IPS-15b (cell line): ENCODE results near the gene CD40.

Source experiments
- H3K27me3 ChIP-seq: one replicate; pipeline ENCODE4 v1.6.1; 2013; ENCODE audit warnings: low read length; ENCODE audit not compliant: control insufficient read depth, insufficient read depth
- H3K36me3 ChIP-seq: one replicate; pipeline ENCODE4 v1.6.1; 2013; ENCODE audit warnings: low read length; ENCODE audit not compliant: control insufficient read depth, insufficient read depth
- H3K4me1 ChIP-seq: one replicate; pipeline ENCODE4 v1.6.1; 2013; ENCODE audit warnings: mild to moderate bottlenecking, low read length; ENCODE audit not compliant: control insufficient read depth, insufficient read depth
- H3K4me3 ChIP-seq: one replicate; pipeline ENCODE4 v1.5.1; 2013; ENCODE audit warnings: low read depth, low read length
- H3K9ac ChIP-seq: one replicate; pipeline ENCODE4 v1.6.1; 2013; ENCODE audit warnings: low read depth, mild to moderate bottlenecking, low read length
- H3K9me3 ChIP-seq: one replicate; pipeline ENCODE4 v1.6.1; 2013; ENCODE audit warnings: mild to moderate bottlenecking, low read length; ENCODE audit not compliant: control insufficient read depth, insufficient read depth

CD40 gene

DNA sequence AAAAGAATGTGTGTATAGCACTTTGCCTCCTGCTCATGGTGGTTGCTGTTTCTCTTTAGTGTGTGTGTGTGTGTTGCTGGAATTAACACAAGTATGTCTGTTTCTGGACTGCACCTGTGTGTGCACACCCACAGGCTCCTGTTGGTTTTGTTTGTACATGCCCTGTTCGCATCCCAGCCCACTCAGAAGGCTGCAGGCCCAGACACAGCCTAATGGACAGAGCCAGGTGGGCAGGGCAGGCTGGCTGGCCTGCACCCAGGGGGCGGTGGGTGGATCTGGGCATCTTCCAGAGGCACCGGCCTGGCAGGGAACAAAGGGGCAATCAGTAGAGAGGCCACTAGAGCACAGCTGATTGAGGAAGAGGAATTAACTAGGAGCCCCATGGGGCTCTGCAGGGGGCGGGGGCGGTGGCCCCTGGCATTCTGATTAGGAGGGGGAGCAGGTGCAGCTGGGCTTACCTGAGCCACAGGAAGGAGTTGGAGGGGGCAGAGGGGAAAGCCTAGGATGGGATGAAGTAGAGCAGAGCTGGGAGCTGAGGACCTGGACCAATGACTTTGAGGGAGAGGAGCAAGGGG, 21.9 kb downstream of the CD40 start:
- H3K36me3 ChIP-seq, result no peaks in the 10 kb centered on the region
- no peak overlapping the region for H3K9ac ChIP-seq
- H3K4me3 ChIP-seq, result no peak overlapping the region
- H3K4me1 ChIP-seq, result peaks cover 8% of the 10 kb centered on the region
- H3K27me3 ChIP-seq, result no peaks in the 10 kb centered on the region
- H3K9me3 ChIP-seq, result no peaks in the 10 kb centered on the region

DNA sequence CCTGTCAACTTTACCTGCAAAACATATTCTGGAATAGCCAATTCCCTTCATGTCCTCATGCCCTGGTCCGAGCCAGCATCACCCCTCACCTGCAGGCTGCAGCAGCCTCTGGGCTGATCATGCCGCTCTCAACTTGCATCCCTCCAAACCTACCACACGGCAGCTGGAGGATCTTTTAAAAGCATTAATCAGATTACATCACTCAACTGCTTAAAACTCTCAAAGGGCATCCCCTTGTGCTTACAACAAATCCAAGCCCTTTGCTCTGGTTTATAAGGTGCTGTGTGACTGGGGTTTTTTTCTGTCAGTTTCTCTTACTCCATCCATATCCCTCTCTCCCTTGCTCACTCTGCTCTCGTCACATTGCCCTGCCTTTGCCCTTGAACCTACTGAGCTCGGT, 24.0 kb downstream of the CD40 start:
- Histone ChIP-seq H3K4me1 (no peaks in the 10 kb centered on the region), H3K27me3 (no peaks in the 10 kb centered on the region), H3K4me3 (no peak overlapping the region), H3K9me3 (no peaks in the 10 kb centered on the region), H3K36me3 (no peaks in the 10 kb centered on the region), H3K9ac (no peak overlapping the region)

DNA sequence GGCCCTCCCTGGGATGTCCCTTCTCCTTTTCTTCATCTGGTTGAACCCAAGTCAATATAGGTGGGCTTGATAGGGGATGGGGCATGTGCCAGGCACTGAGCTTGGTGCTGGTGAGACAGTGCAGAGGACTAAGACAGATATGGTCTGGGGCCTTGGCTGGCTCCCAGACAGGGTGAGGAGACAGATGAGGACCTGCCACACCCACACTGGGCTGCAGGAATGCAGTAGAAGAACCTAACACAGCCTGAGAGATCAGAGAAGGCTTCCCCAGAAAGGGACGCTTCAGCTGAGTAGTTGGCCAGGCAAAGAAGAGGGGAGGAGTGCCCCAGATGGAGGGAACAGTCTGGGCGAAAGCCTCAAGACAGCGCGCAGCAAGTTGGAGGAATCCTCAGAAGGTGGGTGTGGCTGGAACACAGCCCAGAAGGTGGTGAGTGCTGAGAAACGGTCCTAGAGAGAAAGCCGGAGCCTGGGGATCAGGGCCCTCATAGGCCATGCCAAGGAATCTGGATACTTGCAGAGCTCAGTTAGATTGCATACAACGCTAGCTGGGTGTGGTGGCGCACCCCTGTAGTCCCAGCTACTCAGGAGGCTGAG, 26.4 kb downstream of the CD40 start:
- Histone ChIP-seq H3K9ac (no peak overlapping the region), H3K4me3 (no peak overlapping the region), H3K27me3 (no peaks in the 10 kb centered on the region), H3K9me3 (no peaks in the 10 kb centered on the region), H3K4me1 (no peaks in the 10 kb centered on the region), H3K36me3 (no peaks in the 10 kb centered on the region)

DNA sequence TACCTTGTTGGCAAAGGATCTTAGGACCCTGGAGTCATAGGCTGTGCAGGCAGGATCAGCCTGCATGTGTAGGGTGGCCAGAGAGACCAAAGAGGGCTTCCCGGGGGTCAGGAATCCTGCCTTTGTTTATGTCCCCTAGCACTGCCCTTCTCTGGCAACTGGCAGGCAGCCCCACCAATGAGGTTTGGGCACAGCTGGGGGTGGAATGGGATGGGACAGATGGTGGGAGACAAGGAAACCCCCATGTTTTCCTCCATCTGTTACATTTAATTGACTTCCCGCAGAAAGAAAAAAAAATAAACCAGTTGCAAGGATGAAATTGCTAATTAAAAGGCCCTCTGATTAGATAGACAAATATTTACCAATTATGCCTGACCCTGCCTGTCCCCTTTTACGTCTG, 27.6 kb downstream of the CD40 start:
- H3K9ac ChIP-seq, result no peak overlapping the region
- H3K4me1 ChIP-seq, result no peaks in the 10 kb centered on the region
- no peaks in the 10 kb centered on the region for H3K27me3 ChIP-seq

DNA sequence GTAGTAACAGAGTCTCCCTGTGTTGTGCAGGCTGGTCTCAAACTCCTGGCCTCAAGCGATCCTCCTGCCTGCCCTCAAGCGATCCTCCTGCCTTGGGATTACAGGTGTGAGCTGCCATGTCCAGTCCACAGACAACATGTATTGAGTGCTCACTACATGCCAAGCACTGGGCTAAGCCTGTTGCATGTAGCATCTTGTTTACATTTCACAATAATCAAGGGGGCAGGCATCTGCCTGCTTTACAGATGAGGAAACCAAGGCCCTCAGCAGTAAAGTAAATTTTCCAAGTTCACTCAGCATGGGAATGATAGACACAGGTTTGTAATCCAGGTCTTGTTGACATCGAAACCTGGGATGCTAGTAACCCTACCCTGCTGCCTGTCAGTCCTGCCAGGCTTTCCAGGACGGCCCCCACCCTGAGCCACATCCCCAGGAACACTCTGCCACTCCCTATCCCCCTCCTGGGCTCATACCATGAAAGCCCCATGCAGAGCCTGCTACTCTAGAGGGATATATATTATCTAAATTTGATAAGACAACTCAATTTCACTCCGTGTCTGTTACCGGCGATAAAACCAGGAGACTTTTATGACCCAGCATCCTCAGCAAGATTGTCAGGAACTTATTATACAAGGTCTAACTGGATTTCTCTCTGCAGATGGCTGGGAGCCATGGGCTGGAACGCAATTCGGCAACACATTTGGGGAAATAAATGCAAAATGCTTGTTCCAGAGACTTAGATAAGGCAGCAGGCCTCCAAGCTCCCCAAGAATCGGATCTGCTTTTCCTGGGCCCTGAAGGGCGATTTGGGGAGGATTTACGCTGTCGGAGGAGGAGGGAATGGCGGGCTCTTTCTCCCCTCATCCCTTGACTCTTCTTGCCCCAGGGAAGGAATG, 30.4 kb downstream of the CD40 start:
- no peaks in the 10 kb centered on the region for H3K9me3 ChIP-seq
- no peaks in the 10 kb centered on the region for H3K4me1 ChIP-seq
- H3K4me3 ChIP-seq, result no peak overlapping the region
- no peak overlapping the region for H3K9ac ChIP-seq
- no peaks in the 10 kb centered on the region for H3K27me3 ChIP-seq
- no peaks in the 10 kb centered on the region for H3K36me3 ChIP-seq

More for the DNA sequence above, 27.6 kb downstream of the CD40 start:
- Histone ChIP-seq H3K9me3 (no peaks in the 10 kb centered on the region), H3K4me3 (no peak overlapping the region), H3K36me3 (no peaks in the 10 kb centered on the region)

DNA sequence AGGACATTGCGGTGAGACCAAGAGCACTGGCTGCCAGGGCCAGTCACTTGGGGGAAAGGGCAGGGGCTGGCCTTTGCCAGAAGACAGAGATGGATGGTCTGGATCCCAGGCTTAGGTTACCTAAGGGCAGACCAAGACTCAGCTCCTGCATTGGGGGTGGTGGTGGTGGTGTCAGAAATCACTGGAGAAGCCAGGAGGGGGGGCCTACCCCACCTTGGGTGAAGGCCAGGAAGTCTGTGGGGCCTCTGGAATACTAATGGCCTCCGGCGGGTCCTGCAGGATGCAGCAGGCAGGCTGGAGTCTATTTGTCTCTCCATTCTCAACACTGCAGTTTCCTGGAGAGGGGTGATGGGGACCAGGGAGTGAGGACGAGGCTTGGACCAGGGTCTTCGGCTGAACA, 32.8 kb downstream of the CD40 start:
- Histone ChIP-seq H3K4me3 (no peak overlapping the region), H3K9ac (no peak overlapping the region), H3K4me1 (no peaks in the 10 kb centered on the region), H3K36me3 (no peaks in the 10 kb centered on the region), H3K27me3 (no peaks in the 10 kb centered on the region), H3K9me3 (no peaks in the 10 kb centered on the region)

DNA sequence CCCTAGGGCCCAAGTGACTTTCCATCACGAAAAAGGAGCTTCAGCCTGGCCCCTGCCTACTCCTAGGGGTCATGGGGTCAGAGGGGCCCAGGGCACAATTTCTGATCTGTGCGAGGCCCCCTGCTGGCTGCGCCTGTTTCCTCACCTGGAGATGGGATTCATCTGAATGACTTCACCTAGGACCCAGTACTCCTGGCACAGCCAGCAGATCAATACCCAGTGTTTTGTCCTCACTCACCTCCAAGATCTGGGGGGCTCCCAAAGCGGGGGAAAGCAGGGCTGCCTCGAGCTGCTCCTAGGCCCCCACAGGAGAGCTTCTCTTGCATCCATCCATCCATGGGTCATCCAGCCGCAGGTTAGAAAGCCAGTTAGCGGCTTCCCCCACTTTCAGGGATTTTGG, 33.8 kb downstream of the CD40 start:
- no peaks in the 10 kb centered on the region for H3K27me3 ChIP-seq
- H3K4me3 ChIP-seq, result no peak overlapping the region
- no peak overlapping the region for H3K9ac ChIP-seq
- H3K4me1 ChIP-seq, result no peaks in the 10 kb centered on the region
- no peaks in the 10 kb centered on the region for H3K36me3 ChIP-seq
- no peaks in the 10 kb centered on the region for H3K9me3 ChIP-seq

DNA sequence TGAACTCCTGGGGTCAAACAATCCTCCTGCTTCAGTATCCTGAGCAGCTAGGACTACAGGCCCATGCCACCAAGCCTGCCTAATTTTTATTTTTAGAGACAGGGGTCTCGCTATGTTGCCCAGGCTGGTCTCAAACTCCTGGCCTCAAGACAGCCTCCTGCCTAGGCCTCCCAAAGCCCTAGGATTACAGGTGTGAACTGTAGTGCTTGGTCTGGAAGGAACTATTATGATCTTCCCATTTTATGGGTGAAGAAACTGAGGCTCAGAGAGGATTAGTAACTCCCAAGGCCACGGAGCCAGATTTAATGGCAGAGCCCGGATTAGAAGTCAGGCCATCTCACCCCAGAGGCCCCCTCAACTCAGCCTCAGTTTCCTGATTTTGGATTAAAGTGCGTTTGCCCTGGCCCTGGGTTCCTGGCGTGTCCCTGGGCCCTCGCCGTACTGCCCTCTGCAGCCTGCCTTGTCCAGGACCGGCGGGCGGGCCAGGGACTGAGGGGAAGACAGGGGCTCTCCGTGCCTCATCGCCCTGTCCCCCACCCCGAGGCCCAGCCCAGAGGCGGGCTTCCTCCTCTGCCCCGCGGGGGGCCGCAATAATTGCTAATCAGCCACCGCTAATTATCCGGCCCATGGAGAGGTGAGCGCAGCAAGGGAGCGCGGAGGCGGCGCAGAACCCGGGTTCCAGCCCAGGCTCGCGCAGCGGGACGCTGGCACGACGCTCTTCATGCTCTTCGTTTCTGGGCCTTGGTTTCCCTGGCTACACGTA, 34.9 kb downstream of the CD40 start:
- no peaks in the 10 kb centered on the region for H3K27me3 ChIP-seq
- H3K4me1 ChIP-seq, result no peaks in the 10 kb centered on the region

DNA sequence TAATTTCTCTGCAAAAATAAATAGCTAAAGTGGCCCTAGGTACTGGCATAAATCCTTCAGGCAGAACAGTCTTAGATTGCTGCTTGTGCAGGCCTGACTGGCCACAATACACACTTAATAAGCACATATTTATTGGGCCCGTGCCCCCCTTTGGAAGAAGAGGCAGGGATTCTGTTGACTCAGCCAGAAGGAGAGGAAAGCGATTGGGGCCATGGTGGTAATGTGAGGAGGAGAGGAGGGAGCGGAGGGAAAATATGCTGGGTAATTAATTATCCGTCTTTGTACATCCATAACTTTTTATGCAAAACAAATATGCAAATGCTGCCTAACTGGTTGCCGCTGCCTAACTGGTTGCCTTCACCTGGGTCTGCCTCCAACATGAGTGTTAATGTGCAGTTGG, 36.2 kb downstream of the CD40 start:
- Histone ChIP-seq H3K4me1 (no peaks in the 10 kb centered on the region), H3K9me3 (no peaks in the 10 kb centered on the region), H3K36me3 (no peaks in the 10 kb centered on the region), H3K27me3 (no peaks in the 10 kb centered on the region), H3K4me3 (no peak overlapping the region), H3K9ac (no peak overlapping the region)

More for the DNA sequence above, 34.9 kb downstream of the CD40 start:
- Histone ChIP-seq H3K4me3 (no peak overlapping the region), H3K36me3 (no peaks in the 10 kb centered on the region), H3K9me3 (no peaks in the 10 kb centered on the region), H3K9ac (no peak overlapping the region)

DNA sequence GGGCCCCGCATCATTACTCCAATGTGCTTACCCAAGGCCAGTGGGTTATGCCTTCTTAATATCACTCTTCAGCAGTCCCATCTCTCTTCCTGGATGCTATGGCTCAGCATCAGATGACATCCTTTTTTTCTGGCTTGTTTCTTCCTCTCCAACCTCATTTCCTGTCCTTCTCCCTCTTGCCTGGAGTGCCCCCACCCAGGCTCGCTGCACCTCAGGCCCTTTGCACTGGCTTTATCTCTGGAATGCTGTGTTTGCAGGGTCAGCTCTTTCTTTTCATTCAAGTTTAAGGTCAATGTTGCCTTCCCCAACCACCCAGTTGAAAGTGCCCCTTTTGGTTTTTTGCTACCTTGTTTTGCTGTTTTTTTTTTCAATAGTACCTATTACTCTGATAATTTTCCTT, 36.7 kb downstream of the CD40 start:
- Histone ChIP-seq H3K9ac (no peak overlapping the region), H3K4me3 (no peak overlapping the region), H3K9me3 (no peaks in the 10 kb centered on the region), H3K4me1 (no peaks in the 10 kb centered on the region), H3K27me3 (no peaks in the 10 kb centered on the region), H3K36me3 (no peaks in the 10 kb centered on the region)

DNA sequence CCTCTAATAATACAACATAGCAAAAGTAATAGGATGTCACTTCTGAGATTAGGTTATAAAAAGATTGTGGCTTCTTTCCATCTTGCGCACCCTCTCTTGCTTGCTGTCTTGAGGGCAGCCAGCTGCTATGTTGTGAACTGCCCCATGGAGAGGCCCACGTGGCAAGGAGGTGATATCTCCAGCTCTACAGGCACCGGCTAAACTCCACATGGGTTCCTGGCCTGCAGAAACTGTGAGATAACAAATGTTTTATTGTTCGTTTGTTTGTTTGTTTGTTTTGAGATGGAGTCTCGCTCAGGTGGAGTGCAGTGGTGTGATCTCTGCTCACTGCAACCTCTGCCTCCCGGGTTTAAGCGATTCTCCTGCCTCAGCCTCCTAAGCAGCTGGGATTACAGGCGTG, 38.0 kb downstream of the CD40 start:
- H3K27me3 ChIP-seq, result no peaks in the 10 kb centered on the region
- H3K36me3 ChIP-seq, result no peaks in the 10 kb centered on the region
- H3K9ac ChIP-seq, result no peak overlapping the region
- no peaks in the 10 kb centered on the region for H3K9me3 ChIP-seq
- no peaks in the 10 kb centered on the region for H3K4me1 ChIP-seq
- no peak overlapping the region for H3K4me3 ChIP-seq
